BJ (cell line): Measurements from ENCODE around the gene RBM20. TPM values are rescaled to one million over a fixed set of nuclear protein-coding genes. Genes with fewer than 3 reads are reported as not detected.

Experiments
- CTCF ChIA-PET: fragments of 350-600 bp; formaldehyde crosslinking; extraction: SDS; loops from one replicate; lab custom pipeline; 2021; ENCODE audit warnings: antibody characterized with exemption, inconsistent platforms; lab: Yijun Ruan, JAX
- POLR2A ChIA-PET: fragments of 300-600 bp; sonication (Branson Sonifier 250); formaldehyde crosslinking; extraction: SDS; loops from one replicate; lab custom pipeline; 2021; ENCODE audit warnings: antibody characterized with exemption; lab: Charles Lee
- DNase-seq: peaks from one replicate; pipeline ENCODE4 v3.0.0-alpha.2; 2011; ENCODE audit warnings: low read depth
- H3K27me3 ChIP-seq: 2 replicates; pipeline ENCODE4 v1.6.0; 2011; ENCODE audit warnings: low read length; ENCODE audit not compliant: control insufficient read depth, insufficient read depth
- H3K36me3 ChIP-seq: 2 replicates; pipeline ENCODE4 v1.5.1; 2011; ENCODE audit warnings: low read length; ENCODE audit not compliant: control insufficient read depth, insufficient read depth
- H3K4me3 ChIP-seq: 2 replicates; pipeline ENCODE4 v1.5.1; 2011; ENCODE audit warnings: low read depth, mild to moderate bottlenecking, control low read depth, low read length
- polyA plus RNA-seq: library from polyadenylated mRNA; depleted of rRNA; stranded (reverse); fragments of >200 nt; gene quantifications from 2 replicates; pipeline ENCODE4 v1.2.3, GENCODE V29; 2011
- TF ChIP-seq, protein P1 (sequence below): IDR thresholded peaks from 2 replicates; pipeline ENCODE4 v1.5.1; 2011; ENCODE audit warnings: low read depth, mild to moderate bottlenecking, control low read depth, inconsistent platforms, low read length, moderate library complexity; ENCODE audit not compliant: insufficient read depth

RBM20 gene
- polyA plus RNA-seq, 1 experiment = not detected

DNA sequence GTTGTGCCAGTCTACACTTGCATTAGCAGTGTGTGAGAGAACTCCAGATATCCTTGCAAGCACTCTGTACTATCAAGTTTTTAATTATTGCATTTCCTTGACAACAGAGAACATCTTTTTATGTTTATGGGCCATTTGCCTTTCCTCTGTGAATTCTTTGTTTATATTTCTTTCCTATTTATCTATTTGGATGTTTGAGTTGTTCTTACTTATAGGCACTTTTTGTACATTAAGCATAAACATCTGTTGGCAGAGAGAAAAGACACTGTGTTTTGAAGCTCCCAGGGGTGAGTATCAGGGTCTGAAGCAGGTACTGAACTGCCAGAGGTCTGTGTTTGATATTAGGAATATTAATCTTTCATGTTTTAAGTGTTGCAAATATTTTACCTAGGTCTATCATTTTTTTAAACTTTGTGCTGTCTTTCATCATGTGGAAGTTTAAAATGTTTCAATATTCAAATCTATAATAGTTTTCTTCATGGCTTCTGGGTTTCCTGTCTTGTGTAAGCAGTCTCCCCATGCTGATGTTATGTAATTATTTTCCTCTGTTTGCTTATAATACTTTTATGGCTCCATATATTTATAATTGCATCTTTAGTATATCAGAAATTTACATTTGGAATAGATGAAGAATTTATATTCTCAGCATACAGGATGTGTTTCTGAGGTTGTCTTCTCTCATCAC, 209.9 kb downstream of the RBM20 start:
- CTCF ChIA-PET = interaction anchor here (0.7 to 1.7 kb wide), 2 partner anchors 10 to 16 kb away, joined by 3 to 4 read pairs; no protein-coding TSS in a partner anchor
- TF ChIP-seq, protein P1, sequence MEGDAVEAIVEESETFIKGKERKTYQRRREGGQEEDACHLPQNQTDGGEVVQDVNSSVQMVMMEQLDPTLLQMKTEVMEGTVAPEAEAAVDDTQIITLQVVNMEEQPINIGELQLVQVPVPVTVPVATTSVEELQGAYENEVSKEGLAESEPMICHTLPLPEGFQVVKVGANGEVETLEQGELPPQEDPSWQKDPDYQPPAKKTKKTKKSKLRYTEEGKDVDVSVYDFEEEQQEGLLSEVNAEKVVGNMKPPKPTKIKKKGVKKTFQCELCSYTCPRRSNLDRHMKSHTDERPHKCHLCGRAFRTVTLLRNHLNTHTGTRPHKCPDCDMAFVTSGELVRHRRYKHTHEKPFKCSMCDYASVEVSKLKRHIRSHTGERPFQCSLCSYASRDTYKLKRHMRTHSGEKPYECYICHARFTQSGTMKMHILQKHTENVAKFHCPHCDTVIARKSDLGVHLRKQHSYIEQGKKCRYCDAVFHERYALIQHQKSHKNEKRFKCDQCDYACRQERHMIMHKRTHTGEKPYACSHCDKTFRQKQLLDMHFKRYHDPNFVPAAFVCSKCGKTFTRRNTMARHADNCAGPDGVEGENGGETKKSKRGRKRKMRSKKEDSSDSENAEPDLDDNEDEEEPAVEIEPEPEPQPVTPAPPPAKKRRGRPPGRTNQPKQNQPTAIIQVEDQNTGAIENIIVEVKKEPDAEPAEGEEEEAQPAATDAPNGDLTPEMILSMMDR = no peak
- POLR2A ChIA-PET = no interaction called here
- H3K36me3 ChIP-seq = no peaks in the 10 kb centered on the region
- DNase-seq = no peak
- H3K27me3 ChIP-seq = peaks cover 8% of the 10 kb centered on the region
- no peak overlapping the region for H3K4me3 ChIP-seq

DNA sequence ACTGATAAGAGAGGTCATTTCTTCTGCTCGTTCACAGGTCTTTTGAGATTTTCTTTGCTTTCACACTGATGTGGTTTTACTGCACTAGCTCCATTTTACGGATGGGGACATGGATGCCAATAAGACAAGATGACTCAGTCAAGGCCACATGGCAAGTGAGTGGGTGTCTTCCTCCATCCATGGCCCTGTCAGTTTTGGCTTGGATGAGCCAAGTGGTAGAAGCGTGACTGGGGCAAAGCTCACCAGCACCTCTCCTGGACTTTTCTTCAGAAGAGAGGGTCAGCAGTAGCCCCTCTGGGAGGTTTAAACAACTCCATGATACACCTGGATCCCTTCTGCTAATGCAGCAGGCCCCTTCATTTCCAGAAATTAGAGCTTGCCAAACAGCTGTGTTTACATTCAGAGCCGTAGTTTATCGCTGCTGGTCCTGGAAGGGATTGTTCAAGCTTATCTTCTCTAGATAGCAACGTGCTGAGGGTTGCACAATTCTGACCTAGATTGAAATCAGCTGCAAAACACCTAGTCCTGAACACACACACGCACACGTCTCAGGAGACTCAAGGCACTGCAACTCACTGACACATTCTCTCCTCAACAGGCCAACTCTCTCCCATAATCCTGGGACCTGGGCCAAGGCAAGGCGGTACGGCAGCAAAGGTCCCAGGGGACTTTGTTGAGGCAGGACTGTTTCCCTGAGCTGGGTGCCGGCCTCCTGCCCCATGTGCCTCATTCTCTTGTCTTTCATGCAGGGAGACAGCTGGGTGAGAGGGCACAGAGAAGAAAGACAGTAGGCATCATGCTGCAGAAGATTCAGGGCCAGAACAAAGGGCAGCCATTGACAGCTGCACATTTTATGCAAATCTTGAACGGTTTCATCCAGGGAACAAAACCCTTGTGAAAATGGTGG, 213.4 kb downstream of the RBM20 start:
- CTCF ChIA-PET = interaction anchor here (1.4 kb wide), 1 partner anchor 36 kb away, joined by 5 read pairs; no protein-coding TSS in a partner anchor
- Histone ChIP-seq H3K36me3 (no peaks in the 10 kb centered on the region), H3K4me3 (no peak overlapping the region), H3K27me3 (peaks cover 4% of the 10 kb centered on the region; the same call in 1 of the 2 replicates)
- no peak for DNase-seq
- POLR2A ChIA-PET = no interaction called here
- TF ChIP-seq, protein P1 = no peak

DNA sequence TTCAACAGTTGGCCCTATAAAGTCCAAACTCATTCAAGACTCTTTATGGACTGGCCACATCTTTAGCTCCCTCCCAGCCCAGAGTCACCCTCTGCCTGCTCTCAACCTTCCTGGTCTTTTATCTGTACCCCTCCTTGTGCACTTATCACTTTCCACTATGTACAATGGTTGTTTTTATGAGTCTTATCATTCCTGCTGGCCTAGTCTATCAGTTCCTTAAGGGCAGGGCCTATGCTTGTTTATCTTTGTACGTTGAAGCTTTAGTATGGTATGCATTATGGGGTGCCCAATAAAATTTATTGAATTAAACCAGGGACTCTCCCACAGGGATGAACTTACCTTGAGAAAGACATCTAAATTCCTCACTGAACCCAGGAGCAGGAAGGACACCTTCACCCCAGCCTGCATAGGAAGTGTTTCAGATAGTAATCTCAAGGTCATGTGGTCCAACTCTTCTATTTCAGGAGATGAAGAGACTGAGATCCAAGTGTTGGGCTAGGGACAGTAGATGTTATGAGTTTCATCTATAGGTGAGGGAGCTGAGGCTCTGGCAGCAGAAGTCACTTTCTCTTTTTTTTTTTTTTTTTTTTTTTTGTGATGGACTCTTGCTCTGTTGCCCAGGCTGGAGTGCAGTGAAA, 214.3 kb downstream of the RBM20 start:
- CTCF ChIA-PET = interaction anchor here (0.5 to 1.4 kb wide), 2 partner anchors 35 to 840 kb away, joined by 3 to 5 read pairs; no protein-coding TSS in a partner anchor

DNA sequence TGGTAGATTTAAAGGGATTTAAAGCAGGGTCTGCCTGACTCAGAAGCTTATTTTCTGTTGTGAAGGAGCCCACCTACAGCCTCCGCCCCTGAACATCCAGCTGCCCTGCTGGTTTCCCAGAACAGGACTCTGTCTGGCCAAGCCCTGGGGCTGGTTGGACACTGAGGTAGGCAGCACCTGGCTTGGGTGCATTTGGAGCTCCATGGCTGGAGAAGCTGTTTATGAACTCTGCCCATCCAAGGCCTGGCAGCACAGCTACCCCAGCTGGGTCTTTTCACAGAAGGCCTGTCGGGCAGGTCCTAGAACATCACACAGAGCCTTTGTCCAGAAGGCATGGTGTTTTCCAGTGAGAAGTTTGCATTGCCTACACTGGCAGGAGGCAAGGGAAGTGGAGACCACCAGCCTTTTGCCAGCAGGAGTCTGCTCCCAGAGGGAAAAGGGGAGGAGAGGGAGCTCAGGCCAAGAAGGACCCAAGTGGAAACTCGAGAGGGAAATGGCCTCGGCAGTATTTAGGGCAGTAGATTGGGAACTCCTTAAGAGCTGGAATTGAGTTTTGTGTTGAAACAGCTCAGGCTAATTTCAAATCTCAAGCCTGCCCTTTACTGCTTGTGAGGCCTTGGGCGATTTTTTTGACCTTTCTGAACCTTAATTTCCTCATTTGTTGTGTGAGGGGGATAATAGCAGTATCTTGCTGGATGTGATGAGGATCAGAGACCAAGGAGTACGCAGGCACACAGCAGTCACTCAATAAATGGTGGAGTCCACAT, 215.3 kb downstream of the RBM20 start:
- CTCF ChIA-PET = interaction anchor here (0.5 to 1.4 kb wide), 3 partner anchors 34 to 839 kb away, joined by 3 to 5 read pairs (median 4); no protein-coding TSS in a partner anchor
- Histone ChIP-seq H3K36me3 (no peaks in the 10 kb centered on the region), H3K27me3 (peaks cover 2% of the 10 kb centered on the region; the same call in 1 of the 2 replicates), H3K4me3 (no peak overlapping the region)
- POLR2A ChIA-PET = interaction anchor here (0.7 to 0.9 kb wide), 2 partner anchors 8 to 38 kb away, joined by 4 read pairs; no protein-coding TSS in a partner anchor
- DNase-seq = no peak
- TF ChIP-seq, protein P1 = no peak

More for the DNA sequence above, 214.3 kb downstream of the RBM20 start:
- no peak overlapping the region for H3K4me3 ChIP-seq
- POLR2A ChIA-PET = no interaction called here
- no peak for DNase-seq
- TF ChIP-seq, protein P1 = no peak
- H3K27me3 ChIP-seq = peaks cover 2% of the 10 kb centered on the region; the same call in 1 of the 2 replicates
- no peaks in the 10 kb centered on the region for H3K36me3 ChIP-seq
